Activated naive CD4-positive, alpha-beta T cell treated with anti-CD3 and anti-CD28 coated beads, Interleukin-2, amount 10 ng/mL, durations not matched to agents 7 days and 5 days (primary cell): ENCODE results near the gene TBCEL.
"Not testable (repeated sequence)": the region's sequence is repeated elsewhere in the genome, so short reads cannot be mapped to it uniquely, and the experiment has no call there.

Source experiments
- CTCF ChIA-PET: fragments of 350-600 bp; sonication (Branson Sonifier 250); formaldehyde crosslinking; loops from one replicate; lab custom pipeline; 2021; ENCODE audit warnings: antibody characterized with exemption; lab: Charles Lee
- DNase-seq: peaks from one replicate; pipeline ENCODE4 v3.0.0-alpha.2; 2020
- H3K27ac Mint-ChIP-seq: one replicate; pipeline ENCODE4 v1.8.0; 2021; ENCODE audit warnings: mild to moderate bottlenecking, moderate library complexity, mixed read lengths
- H3K27me3 Mint-ChIP-seq: one replicate; pipeline ENCODE4 v1.8.0; 2021; ENCODE audit warnings: mild to moderate bottlenecking, mixed read lengths
- H3K36me3 Mint-ChIP-seq: one replicate; pipeline ENCODE4 v1.8.0; 2021; ENCODE audit warnings: mixed read lengths
- H3K4me1 Mint-ChIP-seq: one replicate; pipeline ENCODE4 v1.8.0; 2021; ENCODE audit warnings: mixed read lengths
- H3K4me3 Mint-ChIP-seq: one replicate; pipeline ENCODE4 v1.8.0; 2021; ENCODE audit warnings: mild to moderate bottlenecking, moderate library complexity, mixed read lengths
- H3K9me3 Mint-ChIP-seq: one replicate; pipeline ENCODE4 v1.8.0; 2021; ENCODE audit warnings: mixed read lengths

TBCEL gene

DNA sequence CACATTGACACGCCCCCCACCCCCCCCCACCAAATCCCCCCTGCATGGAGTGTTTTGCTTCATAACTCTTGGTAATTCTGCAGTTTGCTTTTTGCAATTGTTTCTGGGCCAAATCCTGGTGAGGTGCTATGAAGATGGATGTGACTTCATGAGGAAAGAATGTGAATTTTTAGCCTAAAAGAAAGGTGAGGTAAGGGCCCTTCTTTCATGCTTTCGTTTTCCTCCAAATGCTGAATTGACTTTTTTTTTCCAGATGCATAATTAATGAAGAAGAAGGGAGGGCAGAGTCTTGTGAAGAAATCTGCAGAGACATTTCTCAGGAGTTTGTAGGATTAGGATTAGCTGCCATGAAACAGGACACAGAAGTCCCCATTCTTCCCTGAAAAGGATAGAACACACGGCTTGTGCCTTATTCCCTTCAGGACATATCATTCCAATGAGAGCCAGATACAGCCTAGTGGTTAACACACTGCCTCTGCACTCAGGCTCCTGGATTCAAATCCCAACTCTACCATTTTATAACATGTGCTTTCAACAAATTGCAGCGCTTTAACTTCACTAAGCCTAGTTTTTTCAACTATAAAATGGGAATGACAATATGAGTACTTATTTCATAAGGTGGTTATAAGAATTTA lies 19.6 kb upstream of the TBCEL start:
- CTCF ChIA-PET, result interaction anchor here (0.6 kb wide), 1 partner anchor 186 kb away, joined by 3 read pairs; no protein-coding TSS in a partner anchor
- Mint-ChIP-seq H3K9me3 (peaks cover 3% of the 10 kb centered on the region), H3K36me3 (no peaks in the 10 kb centered on the region), H3K4me1 (no peaks in the 10 kb centered on the region), H3K4me3 (no peak overlapping the region), H3K27ac (no peak overlapping the region), H3K27me3 (peaks cover 20% of the 10 kb centered on the region)
- DNase-seq, result no peak

DNA sequence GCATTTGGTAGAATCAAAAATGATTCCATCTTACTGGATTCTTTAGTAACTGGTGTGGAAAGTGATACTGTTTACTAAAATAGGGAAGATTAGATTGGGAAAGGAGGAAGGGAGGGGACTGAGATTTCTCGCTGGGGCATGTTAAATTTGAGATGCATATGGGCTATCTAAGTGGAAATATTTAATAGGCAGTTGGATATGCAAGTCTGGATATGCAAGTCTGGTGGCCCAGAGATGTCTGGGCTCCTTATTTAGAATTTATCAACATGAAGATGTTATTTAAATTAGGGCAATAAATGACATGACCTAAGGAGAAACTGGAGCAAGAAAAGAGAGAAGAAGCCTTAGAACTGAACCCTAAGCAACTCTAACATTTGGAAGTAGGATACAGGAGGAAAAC lies 17.0 kb upstream of the TBCEL start:
- Mint-ChIP-seq H3K27ac (no peak overlapping the region), H3K4me1 (no peaks in the 10 kb centered on the region), H3K36me3 (no peaks in the 10 kb centered on the region), H3K9me3 (peaks cover 3% of the 10 kb centered on the region), H3K27me3 (peaks cover 17% of the 10 kb centered on the region), H3K4me3 (no peak overlapping the region)
- DNase-seq, result no peak
- CTCF ChIA-PET, result no interaction called here

GRCh38 chr11:121008551-121008950 lies 15.4 kb upstream of the TBCEL start:
- H3K27me3 Mint-ChIP-seq, result peaks cover 12% of the 10 kb centered on the region
- no peak overlapping the region for H3K4me3 Mint-ChIP-seq
- peaks cover 3% of the 10 kb centered on the region for H3K9me3 Mint-ChIP-seq
- H3K36me3 Mint-ChIP-seq, result no peaks in the 10 kb centered on the region
- H3K27ac Mint-ChIP-seq, result no peak overlapping the region
- no peaks in the 10 kb centered on the region for H3K4me1 Mint-ChIP-seq
- CTCF ChIA-PET, result no interaction called here
- DNase-seq, result no peak

DNA sequence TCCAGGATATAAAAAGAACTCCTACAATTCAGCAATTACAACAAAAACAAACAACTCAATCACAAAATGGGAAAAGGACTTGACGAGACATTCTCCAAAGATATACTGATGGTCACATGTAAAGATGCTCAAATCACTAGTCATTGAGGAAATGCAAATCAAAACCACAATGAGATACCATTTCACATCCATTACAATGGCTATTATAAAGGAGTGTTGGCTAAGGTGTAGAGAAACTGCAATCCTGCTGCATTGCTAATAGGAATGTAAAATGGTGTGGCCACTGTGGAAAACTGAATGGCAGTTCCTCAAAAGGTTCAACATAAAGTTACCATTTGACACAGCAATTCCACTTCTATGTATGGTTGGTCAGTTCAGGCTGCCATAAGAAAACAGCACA lies 11.8 kb upstream of the TBCEL start:
- CTCF ChIA-PET, result no interaction called here
- Mint-ChIP-seq H3K27ac (no peak overlapping the region), H3K36me3 (no peaks in the 10 kb centered on the region), H3K4me1 (no peaks in the 10 kb centered on the region), H3K27me3 (peaks cover 15% of the 10 kb centered on the region), H3K9me3 (no peaks in the 10 kb centered on the region), H3K4me3 (no peak overlapping the region)
- DNase-seq, result no peak

GRCh38 chr11:121018746-121019145 lies 5.2 kb upstream of the TBCEL start:
- Mint-ChIP-seq H3K36me3 (no peaks in the 10 kb centered on the region), H3K27me3 (peaks cover 14% of the 10 kb centered on the region), H3K9me3 (no peaks in the 10 kb centered on the region), H3K4me1 (peaks cover 5% of the 10 kb centered on the region), H3K27ac (no peak overlapping the region), H3K4me3 (no peak overlapping the region)
- DNase-seq, result no peak
- CTCF ChIA-PET, result no interaction called here

GRCh38 chr11:121021718-121022117 lies 2.2 kb upstream of the TBCEL start:
- DNase-seq, H3K4me3 Mint-ChIP-seq, H3K27ac Mint-ChIP-seq, CTCF ChIA-PET, H3K36me3 Mint-ChIP-seq, H3K9me3 Mint-ChIP-seq: not testable (repeated sequence)
- H3K4me1 Mint-ChIP-seq, result peaks cover 23% of the 10 kb centered on the region
- H3K27me3 Mint-ChIP-seq, result peaks cover 11% of the 10 kb centered on the region

DNA sequence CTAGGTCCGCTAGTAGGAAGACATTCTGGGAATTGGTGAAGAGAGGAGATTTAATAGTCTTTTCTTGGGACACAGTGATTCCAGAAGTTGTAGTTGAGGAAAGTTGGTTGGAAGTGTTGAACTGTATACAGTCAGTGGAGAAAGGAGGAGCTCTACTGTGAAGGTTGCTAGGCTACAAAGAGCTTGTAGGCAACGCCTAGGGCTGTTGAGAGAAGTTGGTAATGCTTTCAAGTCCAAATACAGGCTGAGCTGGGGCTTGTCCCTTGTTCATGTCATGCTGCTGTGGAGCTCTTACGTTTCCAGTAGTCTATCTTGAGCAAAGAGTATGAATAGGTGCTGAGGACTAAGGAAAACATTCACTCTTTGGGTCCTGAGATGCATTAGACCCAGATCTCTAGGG lies 1.1 kb downstream of the TBCEL start:
- peak overlapping the region; percentile 86 for H3K4me3 Mint-ChIP-seq
- H3K4me1 Mint-ChIP-seq, result peaks cover 27% of the 10 kb centered on the region
- CTCF ChIA-PET, result interaction anchor here (1.3 kb wide), 1 partner anchor 96 kb away, joined by 3 read pairs; no protein-coding TSS in a partner anchor
- H3K27ac Mint-ChIP-seq, result peak overlapping the region; percentile 71
- no peak for DNase-seq
- peaks cover 11% of the 10 kb centered on the region for H3K27me3 Mint-ChIP-seq
- no peaks in the 10 kb centered on the region for H3K9me3 Mint-ChIP-seq
- H3K36me3 Mint-ChIP-seq, result peaks cover 1% of the 10 kb centered on the region

DNA sequence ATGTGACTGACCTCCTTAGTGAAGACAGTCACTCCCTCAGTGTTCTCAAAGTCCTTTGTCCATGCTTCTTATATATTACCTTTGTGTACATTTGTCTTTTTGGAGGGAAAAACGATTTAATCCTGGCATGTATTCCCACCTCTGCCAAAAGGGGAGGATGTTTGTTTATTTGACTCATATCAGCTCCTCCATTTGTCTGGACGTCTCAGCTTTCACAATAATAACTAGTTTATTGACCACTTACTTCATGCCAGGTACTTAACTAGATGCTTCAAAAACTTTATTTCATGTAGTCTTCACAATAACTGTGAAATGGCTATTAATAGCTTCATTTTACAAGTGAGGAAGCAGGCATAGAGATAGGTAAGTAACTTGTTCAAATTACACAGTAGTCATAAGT lies 5.3 kb downstream of the TBCEL start:
- Mint-ChIP-seq H3K4me1 (peaks cover 26% of the 10 kb centered on the region), H3K27me3 (no peaks in the 10 kb centered on the region), H3K9me3 (no peaks in the 10 kb centered on the region), H3K27ac (no peak overlapping the region), H3K4me3 (no peak overlapping the region), H3K36me3 (peaks cover 5% of the 10 kb centered on the region)
- no peak for DNase-seq
- CTCF ChIA-PET, result no interaction called here

- Mint-ChIP-seq H3K4me1 (peaks cover 18% of the 10 kb centered on the region), H3K4me3 (no peak overlapping the region), H3K27me3 (no peaks in the 10 kb centered on the region), H3K27ac (peak overlapping the region; percentile 4), H3K9me3 (no peaks in the 10 kb centered on the region), H3K36me3 (peaks cover 5% of the 10 kb centered on the region)
- CTCF ChIA-PET, result no interaction called here
- no peak for DNase-seq
These were observed 6.0 kb downstream of the TBCEL start for GRCh38 chr11:121029813-121030445.

DNA sequence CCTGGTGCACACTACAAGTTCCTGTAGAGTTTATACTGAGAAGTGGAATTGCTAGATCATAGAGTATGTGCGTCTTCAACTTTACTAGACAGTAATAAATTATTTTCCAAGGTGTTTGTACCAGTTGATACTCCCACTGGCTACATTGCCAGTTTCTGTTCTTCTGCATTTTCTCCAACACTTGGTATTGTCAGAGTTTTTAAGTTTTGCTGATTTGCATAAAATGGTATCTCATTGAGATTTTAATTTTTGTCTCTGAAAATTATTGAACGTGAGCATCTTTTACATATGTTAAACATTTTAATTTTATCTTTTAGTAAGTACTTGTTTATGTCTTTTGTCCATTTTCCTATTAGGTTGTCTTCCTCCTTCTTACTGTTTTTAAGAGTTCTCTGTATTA lies 7.3 kb downstream of the TBCEL start:
- H3K4me1 Mint-ChIP-seq, result peaks cover 20% of the 10 kb centered on the region
- no peaks in the 10 kb centered on the region for H3K9me3 Mint-ChIP-seq
- no peak overlapping the region for H3K4me3 Mint-ChIP-seq
- no peaks in the 10 kb centered on the region for H3K27me3 Mint-ChIP-seq
- DNase-seq, result no peak
- H3K27ac Mint-ChIP-seq, result no peak overlapping the region
- H3K36me3 Mint-ChIP-seq, result peaks cover 5% of the 10 kb centered on the region
- CTCF ChIA-PET, result no interaction called here

GRCh38 chr11:121031648-121032047 lies 7.7 kb downstream of the TBCEL start:
- DNase-seq, H3K4me3 Mint-ChIP-seq, CTCF ChIA-PET, H3K36me3 Mint-ChIP-seq, H3K27me3 Mint-ChIP-seq, H3K9me3 Mint-ChIP-seq, H3K27ac Mint-ChIP-seq: not testable (repeated sequence)
- peaks cover 21% of the 10 kb centered on the region for H3K4me1 Mint-ChIP-seq

DNA sequence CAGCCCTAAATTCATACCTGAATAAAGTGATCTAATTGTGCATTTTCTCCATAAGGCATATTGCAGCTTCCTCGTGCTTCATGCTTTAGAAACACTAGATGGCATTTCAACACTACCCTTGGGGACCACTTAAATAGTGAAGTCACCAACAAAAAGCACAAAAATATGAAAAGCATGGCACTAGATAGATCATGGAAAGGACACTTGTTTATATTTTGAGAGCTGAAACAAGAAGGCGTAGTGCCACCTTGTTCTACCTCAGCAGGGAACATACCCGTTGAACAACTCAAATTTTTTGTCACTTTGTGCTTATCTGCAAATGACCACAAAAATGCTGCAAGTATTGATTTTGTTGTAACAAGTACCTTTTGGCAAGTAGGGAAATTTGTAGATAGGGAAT lies 8.6 kb downstream of the TBCEL start:
- H3K27ac Mint-ChIP-seq, result no peak overlapping the region
- H3K9me3 Mint-ChIP-seq, result no peaks in the 10 kb centered on the region
- H3K36me3 Mint-ChIP-seq, result peaks cover 5% of the 10 kb centered on the region
- H3K4me3 Mint-ChIP-seq, result no peak overlapping the region
- CTCF ChIA-PET, result no interaction called here
- no peaks in the 10 kb centered on the region for H3K27me3 Mint-ChIP-seq
- DNase-seq, result no peak
- H3K4me1 Mint-ChIP-seq, result peaks cover 21% of the 10 kb centered on the region

- Mint-ChIP-seq H3K4me1 (peaks cover 21% of the 10 kb centered on the region), H3K9me3 (no peaks in the 10 kb centered on the region), H3K4me3 (no peak overlapping the region), H3K27ac (no peak overlapping the region), H3K27me3 (no peaks in the 10 kb centered on the region), H3K36me3 (peaks cover 5% of the 10 kb centered on the region)
- DNase-seq, result no peak
- CTCF ChIA-PET, result no interaction called here
These were observed 9.7 kb downstream of the TBCEL start for GRCh38 chr11:121033635-121034034.

GRCh38 chr11:121035169-121035755 lies 11.4 kb downstream of the TBCEL start:
- Mint-ChIP-seq H3K9me3 (no peaks in the 10 kb centered on the region), H3K36me3 (peaks cover 1% of the 10 kb centered on the region), H3K27ac (no peak overlapping the region), H3K4me3 (no peak overlapping the region), H3K4me1 (peaks cover 15% of the 10 kb centered on the region), H3K27me3 (no peaks in the 10 kb centered on the region)
- CTCF ChIA-PET, result interaction anchor here (0.9 to 1.9 kb wide), 2 partner anchors 9 to 159 kb away, joined by 3 to 4 read pairs; no protein-coding TSS in a partner anchor
- no peak for DNase-seq

DNA sequence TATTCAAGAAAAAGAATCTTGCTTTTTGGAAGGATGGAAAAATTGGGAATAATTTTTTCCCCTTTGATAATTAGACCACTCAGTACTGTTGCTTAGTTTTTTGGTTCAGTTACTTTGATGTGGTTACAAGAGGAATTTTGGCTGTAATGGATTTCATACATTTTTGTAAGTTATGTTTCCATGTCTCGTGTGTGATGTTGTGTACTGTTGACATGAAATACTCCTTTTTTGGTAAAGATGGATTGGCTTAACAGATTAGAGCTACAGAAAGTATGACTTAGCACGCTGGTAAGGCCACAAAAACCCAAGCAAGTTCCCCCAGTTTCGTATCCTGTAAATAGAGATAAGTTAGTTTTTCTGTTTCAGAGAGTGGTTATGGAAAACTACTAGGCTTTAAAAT lies 11.9 kb downstream of the TBCEL start:
- CTCF ChIA-PET, result interaction anchor here (0.9 to 1.9 kb wide), 2 partner anchors 9 to 159 kb away, joined by 3 to 4 read pairs; no protein-coding TSS in a partner anchor
- no peak for DNase-seq
- Mint-ChIP-seq H3K9me3 (no peaks in the 10 kb centered on the region), H3K36me3 (no peaks in the 10 kb centered on the region), H3K4me3 (no peak overlapping the region), H3K27me3 (no peaks in the 10 kb centered on the region), H3K4me1 (peaks cover 12% of the 10 kb centered on the region), H3K27ac (no peak overlapping the region)
